Lower leg skin (tissue), 3 donors: ENCODE measurements around the gene NACC1.

Experiments used
- CTCF ChIP-seq, 3 donors: fragments of 450-650 bp; IDR thresholded peaks; one replicate each; pipeline ENCODE4 v1.5.1; 2016; ENCODE audit warnings: antibody characterized with exemption in 3 of 3, mild to moderate bottlenecking in 3 of 3, moderate library complexity in 2 of 3
- POLR2A ChIP-seq, 2 donors: fragments of 450-650 bp; IDR thresholded peaks; one replicate each; pipeline ENCODE4 v1.6.1; 2016 to 2017; ENCODE audit warnings: antibody characterized with exemption in 2 of 2, mild to moderate bottlenecking in 1 of 2, moderate library complexity in 1 of 2

- TF ChIP-seq CTCF (IDR thresholded peaks at IDR 0.05) (no peak), POLR2A (IDR thresholded peaks at IDR 0.05) (no peak)
These were observed 1.6 kb downstream of the NACC1 start for GRCh38 chr19:13119627-13120026.
